ENCODE measurements around the gene CHST8.

DNA sequence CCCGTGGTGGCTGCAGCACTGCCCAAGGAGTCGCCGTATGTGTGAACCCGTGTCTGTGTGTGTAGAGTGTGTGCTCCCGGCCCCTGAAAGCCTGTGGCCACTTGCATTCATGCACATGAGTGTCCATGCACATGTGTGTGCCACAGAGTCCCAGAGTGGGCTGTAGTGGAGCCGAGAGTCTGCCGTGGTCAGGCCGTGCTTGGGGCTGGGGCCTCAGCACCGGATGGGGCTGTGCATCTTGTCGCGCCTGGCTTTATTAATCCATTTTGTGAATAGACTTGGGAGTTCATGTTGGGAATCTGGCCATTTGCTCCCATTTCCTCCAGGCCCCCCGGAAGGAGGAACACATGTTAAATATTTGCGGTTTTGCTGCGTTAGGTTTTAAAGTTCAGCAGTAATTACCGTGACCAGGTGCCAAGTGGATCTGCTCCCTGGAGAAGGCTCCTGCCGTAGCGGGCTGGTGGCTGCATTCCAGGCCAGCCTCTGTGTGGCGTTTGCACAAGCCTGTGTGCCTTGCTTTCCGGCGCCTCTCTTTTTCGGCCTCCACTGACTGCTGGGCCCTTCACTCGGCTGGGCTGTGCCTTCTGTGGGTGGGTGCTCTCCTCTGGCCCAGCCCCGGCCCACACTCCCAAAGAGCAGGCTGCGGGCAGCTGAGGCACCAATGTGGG lies 105.7 kb downstream of the CHST8 start:
- TF ChIP-seq EZH2 (IDR thresholded peaks at IDR 0.05; ENCODE audit: insufficient read depth, low read length) = no peak
- TF ChIP-seq CTCF (IDR thresholded peaks at IDR 0.05; ENCODE audit: insufficient read depth, low read depth, low read length) = no peak
